Stimulated activated CD4-positive, alpha-beta T cell treated with anti-CD3 and anti-CD28 coated beads, Interleukin-1b, Interleukin-23, amount 100 ng/mL, for 4 hours (primary cell): Measurements from ENCODE around the gene TTLL12.

ENCODE experiments used
- DNase-seq, 2 donors: peaks; one replicate each; pipeline ENCODE4 v3.0.0-alpha.2; 2020; ENCODE audit warnings: low read depth in 2 of 2

Gene TTLL12

DNA sequence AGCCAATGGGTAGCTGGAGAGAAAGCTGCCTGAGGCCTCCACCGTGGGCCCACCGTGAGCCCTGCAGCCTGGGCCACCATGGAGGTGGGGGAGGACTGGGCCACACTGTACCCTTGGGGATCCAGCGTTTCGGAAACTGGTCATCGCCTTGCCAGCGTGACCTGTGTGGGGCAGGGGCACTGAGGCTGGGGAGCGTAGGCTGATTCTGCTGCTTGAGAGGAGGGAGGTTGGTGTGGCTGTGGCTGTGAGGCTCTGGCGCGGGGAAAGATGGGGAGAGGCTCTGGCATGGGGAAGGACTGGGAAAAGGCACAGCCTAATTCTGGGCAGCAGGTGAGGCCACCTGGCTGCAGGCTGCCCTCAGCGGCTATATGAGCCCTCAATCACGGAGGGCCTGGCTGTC is 12.6 kb upstream of the TTLL12 start:
- DNase-seq = no peak

DNA sequence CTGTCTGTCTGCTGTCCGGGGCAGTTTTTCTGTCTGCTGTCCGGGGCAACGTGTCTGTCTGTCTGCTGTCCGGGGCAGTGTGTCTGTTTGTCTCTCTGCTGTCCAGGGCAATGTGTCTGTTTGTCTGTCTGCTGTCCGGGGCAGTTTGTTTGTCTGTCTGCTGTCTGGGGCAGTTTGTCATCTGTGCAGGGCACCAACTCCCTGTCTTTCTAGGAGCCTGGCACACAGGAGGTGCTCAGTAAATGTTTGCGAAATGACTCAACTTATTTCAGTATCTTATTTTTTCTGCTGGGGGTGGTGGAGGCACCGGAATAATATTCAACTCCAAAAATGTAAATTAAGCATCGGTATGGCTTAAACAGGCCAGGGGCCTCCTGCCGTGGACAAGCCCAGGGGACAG is 12.0 kb upstream of the TTLL12 start:
- DNase-seq = no peak

DNA sequence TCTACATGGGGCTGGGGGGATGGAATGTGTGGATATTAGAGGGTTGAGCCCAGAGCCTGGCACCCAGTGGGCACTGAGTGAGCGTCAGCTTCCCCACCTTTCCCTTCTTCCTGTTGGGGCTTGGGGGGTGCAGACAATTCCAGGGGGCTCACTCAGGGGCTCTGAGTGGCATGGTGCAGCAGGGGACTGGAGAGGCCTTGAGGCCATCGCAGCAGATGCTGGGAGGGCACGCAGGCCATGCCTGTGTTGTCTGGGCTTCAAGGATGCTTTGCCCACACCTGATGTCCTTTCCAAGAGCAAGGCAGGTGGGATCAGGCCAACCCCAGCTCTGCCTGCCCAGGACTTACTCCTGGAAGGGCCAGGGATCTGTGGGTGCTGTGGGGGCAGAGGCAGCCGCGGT is 11.2 kb upstream of the TTLL12 start:
- DNase-seq = no peak

DNA sequence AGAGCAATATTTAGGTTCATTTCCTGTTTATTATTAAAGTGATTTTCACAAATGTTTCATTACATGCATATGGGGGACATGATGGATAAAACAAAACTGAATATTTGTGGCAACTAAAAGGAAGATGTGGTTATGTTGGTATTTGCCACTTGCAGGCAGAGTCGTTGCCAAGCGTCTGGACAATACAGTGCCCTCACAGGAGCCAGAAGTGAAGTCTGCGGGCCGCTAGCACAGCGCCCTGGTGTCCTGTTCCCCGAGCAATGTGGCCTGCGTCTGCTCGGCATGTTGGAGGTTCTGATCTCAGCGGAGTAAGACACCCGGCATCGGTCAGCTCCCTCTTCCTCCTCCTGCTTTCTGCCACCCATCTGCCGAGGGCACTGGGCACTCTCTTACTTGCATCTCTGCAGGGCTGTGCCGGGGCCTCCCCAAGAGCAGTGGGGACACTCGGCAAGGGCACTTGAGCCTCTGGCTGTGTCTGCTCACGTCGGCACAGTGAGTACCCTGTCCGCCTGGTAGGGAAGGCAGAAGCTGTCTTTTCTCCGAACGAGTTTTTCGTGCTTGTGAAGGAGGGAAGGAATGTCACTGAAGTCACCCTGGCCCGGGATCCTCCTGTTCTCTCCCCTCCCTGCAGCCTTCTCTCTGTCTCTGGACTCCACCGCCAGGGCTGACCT is 10.5 kb upstream of the TTLL12 start:
- DNase-seq = no peak

DNA sequence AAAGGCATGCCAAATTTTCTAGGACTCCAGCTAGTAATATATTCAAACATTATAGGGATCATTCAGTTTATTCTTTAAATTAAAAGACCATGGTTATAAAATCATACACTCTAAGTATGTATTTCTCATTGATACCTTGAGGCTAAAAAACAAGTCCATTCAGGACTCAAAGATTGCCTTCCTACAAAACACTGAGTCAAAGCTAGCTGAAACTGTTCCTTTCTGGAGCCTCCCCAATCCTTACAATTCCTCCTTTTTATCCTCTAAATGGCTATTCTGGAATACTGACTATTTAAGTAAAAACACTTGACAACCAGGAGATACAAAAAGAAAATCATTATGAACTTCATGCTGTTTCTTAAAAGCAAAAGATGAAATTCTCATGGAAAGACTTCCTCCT is 4.9 kb upstream of the TTLL12 start:
- no peak for DNase-seq

DNA sequence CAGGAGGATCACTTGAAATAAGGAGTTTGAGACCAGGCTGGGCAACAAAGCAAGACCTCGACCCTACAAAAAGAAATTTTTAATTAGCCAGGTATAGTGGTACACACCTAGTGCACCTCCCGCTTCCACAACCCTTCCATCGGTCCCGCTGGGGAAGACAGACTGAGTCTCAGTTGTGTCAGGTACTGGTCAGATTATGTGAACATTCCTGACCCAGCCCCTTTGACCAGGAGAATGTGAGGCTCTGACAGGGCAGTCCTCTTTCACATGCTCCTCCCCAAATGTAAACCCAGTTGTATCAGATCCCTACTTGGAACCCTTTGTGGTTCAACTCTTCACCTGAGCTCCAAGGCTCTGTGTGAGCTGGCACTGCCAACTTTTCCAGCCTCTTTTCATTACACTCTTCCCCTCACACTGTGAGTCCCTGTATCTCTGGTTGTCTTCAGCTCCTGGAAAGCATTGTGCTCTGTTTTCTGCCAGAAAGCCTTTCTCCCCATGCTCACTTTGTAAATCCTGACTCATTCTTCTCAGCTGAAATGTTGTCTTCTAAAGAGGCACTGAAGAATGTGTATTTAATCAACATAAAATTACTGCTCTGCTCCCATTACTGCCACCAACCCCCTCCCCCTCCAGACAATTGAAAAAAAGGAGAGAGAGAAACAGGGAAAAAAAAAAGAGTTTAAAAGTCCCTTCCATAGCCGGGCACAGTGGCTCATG is 2.1 kb upstream of the TTLL12 start:
- no peak for DNase-seq

DNA sequence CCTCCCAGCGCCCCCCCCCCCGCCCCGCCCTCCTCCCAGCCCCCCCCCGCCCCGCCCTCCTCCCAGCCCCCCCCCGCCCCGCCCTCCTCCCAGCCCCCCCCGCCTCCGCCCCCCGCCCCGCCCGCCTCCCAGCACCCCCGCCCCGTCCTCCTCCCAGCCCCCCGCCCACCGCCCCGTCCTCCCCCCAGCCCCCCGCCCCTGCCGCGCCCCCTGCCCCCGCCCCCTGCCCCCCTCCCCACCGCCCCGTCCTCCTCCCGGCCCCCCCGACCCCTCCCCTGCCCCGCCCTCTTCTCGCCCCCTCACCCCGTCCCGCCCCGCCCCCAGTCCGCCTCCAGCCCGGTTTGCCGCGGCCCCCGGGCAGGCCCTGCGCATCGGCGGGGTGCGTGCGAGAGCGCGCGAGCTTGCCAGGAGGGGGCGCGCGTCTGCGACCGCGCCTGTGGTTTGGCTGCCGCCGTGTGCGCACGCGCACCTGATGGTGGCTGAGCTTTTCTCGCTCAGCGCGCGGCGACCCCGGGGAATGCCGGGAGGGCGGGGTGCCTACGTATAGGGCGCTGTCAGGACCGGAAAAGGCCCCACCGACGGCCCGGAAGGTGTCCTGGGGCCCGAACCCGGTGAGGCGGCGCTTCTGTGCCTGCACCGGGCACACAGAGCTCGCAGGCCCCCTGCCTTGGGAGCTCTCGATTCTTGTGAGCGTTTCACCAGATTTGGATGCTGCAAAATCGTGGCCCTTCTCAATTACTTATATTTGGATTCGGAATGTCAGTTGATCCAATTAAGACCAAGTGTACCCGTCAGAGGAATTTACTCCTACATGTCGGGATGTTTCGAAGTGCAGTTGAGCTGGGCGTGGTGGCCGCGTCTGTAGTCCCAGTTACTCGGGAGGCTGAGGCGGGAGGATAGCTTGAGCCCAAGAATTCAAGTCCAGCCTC is 501 bp upstream of the TTLL12 start:
- DNase-seq = peak; percentile 94 to 96

DNA sequence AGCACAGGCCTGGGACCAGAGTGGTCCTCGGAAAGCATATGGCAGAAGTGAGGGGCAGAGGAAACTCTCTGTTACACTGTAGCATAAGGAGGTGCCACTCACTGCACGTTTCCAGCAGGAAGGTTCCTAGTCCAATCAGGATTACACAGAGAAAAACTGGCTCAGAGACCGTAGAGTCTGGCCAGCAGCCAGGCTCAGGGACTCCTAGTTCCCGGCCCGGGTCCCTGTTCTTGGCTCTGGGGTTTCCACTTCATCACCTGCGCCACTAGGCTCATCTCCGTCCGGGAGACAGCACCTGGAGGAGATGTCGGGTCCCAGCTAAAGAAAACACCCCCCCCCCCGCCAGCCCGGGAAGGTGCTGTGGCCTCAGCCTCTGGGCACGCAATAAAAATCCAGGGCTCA is 1.1 kb downstream of the TTLL12 start:
- DNase-seq = no peak

DNA sequence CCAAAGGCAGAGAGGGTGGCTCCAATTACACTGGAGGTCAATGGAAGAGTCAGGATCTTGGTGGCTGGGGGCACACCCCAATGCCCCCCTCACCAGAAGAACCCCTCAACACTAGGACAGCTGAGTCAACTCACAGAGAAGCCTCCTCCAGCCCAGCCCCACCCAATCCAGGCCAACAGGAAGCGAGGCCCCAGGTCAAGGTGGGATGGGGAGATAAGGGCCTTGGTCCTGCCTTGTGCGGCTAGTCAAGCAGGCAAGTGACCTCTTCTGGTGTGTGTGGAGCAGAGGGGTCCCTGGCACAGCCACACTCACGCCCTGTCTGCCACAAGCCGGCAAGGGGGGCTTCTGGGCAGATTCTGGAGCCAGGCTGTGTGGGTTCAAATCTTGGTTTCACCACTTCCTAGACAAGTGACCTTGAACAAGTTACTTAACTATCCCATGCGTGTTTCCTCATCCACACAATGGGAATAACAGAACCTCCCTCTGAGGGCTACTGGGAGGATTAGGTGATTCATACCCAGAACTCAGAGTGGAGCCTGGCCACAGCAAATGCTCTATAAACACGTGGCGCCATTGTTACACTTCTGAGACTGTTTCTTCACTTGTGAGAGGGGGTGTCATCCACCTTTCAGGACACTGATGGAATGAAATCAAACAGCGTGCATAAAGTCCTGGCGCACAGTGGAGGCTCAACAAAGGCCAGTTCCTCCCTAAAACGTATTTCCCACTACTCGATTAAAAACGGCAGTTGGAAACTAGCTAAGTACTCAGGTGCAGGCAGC is 3.2 kb downstream of the TTLL12 start:
- no peak for DNase-seq

DNA sequence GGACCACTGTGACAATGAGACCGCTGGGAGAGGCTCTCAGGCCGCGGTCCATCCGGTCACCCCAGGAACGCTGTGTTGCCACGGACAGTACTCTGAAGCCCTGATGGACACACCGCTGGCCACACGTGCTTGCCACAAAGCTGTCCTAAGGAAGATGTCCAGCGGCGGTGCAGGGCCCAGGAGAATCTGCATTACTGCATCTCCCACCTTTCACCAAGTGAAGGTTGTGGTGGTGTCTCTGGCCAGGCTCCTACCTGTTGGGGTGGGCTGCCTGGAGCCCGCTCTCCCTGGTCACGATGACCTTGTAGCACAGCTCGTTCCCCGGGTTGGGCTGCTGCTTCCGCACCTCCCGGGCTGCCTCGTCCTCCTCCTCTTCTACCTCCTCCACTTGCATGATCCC is 4.2 kb downstream of the TTLL12 start:
- no peak for DNase-seq

DNA sequence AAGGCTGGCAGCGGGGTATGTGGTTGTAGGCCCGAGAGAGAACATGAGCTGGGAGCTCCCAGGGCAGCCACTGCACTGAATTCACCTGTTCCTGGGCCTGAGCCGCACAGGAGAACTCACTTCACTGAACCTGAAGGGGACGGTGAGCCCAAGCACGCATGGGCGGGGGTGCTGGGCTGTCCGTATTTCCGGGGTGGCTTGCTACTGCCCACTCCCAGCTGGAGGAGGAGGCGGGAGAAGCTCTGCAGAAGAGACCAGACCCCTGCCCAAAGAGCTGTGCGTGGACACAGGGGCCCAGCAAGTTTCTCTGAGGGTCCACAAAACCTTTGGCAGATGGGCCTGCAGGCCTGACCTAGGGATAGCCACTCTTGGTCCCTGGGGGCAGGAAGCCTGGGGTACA is 4.8 kb downstream of the TTLL12 start:
- DNase-seq = no peak

DNA sequence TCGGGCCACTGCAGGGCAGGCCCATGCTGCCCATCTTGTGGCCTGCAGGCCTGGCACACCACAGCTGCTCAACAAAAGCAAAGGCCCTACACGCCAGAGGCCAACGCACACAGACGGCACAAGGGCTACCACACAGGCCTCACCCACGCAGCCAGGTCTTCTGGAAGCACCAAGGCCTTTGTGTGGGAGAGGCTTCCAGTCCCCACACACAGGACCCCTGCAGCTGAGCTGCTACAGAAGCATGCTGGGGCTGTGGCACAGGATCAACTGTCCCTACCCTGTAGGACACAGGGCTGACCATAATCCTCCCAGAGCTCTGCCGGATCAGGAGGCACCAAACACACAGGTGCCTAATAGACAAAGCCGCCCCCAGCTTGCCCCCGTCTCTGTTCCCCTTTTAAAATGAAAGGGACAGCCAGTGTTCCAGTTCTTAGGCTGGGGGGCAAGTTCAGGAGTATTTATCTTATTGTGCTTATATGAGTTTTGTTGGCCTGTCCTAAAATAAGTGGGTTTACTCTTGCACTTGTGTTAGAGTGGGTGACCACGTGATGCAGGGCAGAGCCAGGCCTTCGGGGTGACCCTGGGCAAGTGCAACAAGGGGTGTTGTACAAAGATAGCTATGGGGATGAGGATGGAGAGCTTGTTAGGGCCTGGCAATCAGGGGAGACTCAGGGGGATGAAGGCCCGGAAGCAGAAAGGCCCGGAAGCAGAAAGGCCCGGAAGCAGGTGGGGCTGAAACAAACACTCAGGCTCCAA is 5.4 kb downstream of the TTLL12 start:
- no peak for DNase-seq

DNA sequence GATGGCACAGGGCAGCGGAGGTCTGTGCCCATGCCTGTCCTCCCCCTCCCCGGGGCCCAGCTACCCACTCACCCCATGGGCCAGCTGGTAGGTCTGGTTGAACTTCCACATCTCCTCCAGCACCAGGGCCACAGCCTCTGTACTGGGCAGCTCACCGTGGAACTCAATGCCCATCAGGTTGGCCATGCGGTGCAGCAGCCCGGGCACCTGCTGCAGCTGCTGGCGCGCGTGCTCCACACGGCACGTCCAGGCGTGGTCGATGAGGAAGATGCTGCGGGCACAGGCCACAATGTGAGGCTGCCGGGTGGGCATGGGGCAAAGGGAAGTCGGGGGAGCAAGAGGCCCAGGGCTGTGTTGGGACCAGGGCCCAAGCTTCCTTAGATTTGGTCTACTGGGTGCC is 6.3 kb downstream of the TTLL12 start:
- no peak for DNase-seq

DNA sequence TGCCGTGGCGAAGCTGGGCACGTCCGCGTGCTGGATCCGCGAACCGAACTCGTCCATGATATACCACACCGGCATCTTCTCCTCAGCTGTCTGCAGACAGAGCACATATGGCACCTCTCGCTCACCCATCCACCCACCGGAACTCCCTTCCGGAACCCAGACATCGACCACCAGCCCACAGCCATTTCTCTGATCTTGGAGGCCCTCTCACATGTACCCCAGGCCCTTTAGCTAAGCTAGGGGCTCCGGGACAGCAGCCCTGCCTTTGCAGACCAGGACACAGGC is 7.1 kb downstream of the TTLL12 start:
- no peak for DNase-seq

DNA sequence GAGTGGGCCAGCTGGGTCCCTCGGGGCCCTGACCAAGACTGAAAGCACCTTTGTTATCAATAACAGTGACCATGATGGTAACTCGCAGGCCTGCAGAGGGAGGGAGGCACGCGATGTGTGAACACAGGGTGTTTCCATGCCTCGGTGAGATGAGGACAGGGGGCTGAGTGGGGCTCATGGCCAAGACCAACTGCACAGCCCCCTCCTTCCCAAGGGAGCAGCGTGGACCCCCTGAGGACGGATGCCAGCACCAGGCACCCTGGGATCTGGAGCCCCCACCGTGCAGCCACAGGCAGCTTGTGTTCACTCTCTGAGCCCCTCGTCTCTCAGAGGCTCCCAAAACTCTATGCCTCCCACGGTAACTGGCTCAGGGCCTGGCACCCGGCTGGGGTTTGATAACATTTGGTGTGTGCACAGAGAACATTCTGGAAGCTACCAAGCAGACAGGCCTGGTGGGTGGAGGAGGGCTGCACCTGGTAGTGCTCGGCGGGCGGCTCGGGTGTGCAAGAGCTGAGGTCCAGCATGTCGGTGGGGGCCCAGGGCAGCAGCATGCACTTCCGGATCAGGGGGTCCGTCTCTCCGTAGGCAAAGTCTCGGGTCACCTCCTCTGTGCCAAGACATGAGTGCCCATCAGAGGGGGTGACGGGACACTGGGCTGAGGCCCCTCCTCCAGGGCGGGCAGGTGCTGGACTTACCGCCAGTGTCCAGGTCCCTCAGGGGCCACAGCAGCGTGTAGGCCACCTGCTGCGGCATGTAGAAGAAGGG is 7.6 kb downstream of the TTLL12 start:
- DNase-seq = no peak

DNA sequence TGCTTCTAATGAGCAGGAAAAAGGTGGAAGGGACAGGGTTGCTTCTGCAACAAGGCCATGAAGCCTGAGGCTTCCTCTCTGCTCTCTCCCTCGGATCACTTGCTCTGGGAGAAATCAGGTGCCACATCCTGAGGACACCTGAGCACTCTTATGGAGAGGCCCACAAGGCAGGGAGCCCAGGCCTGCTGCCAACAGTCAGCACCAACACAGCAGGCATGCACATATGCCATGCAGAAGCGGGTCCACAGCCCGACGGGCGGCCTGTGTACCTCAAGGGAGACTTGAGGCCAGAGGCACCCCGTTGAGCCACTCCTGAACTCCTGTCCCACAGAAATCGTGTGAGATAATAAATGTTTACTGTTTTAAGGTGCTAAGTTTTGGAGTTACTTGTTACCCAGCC is 9.5 kb downstream of the TTLL12 start:
- DNase-seq = no peak

DNA sequence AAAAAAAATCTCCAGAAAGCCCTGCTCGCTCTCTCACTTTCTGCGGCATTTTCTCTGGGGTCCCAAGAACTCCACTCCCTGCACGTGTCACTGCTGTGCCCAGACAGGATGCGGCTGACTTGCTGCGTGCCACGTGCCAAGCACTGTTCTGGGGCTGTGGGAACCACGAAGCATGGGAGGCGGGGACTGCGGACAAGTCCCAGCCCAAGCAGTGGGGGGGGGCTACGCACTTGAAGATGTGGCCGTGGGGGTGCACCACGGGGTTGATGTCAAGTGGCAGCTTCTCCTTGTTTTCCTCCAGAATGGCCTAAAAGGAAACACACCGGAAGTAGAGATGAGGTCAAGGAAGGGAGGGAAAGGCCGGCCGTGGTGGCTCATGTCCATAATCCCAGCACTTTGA is 10.8 kb downstream of the TTLL12 start:
- no peak for DNase-seq

DNA sequence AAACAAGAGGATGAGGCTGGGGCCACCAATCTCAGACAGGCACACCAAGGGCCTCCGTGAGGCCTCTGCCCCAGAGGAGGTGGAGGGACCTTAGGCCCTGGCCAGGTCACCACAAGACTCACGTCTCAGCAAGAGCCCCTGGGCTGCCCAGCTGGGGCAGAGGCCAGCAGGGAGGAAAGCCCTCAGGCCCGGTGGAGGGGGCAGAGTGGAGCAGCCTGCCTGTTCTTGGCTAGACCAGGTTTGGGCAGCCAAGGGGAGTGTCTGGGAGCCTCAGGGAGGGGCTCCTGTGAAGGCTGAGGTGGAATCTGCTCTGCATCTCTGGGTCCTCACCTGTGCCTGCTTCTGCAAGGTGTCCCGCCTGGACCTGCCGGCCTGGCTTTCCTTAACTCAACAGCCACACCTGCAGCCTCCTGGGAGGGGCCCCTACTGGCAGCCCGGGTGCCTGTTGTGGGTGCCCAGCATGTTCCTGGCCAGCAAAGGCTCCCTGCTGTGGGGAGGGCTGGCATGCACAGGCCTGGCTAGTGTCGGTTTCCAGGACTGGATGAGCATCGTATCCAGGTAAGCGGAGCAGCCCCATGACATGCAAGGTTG is 11.9 kb downstream of the TTLL12 start:
- no peak for DNase-seq

DNA sequence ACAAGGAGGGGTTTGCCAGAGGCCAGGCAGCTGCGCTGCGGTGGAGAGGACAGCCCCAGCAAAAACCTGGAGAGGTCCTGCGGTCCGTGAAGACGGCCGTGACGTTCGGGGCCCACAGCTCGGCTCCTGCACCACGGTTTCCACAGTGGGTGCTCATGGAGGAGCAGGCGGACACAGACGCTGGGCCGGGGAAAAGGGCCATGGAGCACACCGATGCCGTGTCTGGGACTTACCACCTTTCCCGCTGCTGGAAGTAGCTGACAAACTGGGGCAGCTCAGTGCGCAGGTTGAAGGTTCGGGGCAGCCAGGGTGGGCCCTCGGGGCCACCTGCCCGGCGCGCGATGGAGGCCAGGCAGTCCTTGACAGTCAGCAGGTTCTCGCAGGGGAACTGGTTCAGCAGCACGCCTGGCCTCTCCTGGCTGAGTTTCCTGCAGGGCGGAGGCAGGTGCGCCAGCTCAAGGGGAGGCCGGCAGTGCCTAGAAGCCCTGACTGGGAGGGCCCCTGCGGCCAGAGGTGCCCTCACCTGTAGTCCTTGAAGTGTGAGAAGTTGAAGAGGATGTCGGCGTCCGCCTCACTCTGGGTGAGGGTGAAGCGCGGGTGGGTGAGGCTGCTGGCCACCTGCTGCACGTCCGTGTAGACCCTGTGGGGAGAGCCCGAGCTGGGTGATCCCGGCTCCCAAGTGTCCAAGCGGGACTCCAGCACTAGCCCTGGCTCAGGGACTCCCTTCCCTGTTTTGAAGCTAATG is 12.8 kb downstream of the TTLL12 start:
- no peak for DNase-seq

DNA sequence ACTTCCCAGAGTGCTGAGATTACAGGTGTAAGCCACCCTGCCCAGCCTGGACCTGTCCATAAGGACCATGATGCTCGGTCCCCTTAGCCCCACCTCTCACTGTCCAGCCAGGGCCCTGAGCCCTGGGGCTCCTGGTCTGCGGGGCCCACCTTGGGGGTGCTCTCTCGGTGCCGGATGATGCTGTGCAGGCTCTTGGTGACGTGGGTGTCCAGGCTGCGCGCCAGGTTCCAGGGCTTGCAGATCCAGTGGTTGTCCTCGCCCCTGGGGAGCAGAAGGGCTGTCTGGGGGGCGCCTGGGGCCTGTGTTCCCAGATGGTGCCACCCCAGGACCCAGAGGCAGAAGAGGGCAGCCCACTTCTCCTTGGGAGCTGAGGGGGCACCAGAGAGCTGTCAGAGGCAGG is 13.4 kb downstream of the TTLL12 start:
- no peak for DNase-seq
